GM18868 (cell line): Measurements from ENCODE around the gene EBPL.
"Not testable (repeated sequence)": the region's sequence is repeated elsewhere in the genome, so short reads cannot be mapped to it uniquely, and the experiment has no call there.

ENCODE experiments used
- ATAC-seq: cut with Tn5 transposase; IDR thresholded peaks from one replicate; pipeline ENCODE4 v1.9.1; 2021; ENCODE audit warnings: mild to moderate bottlenecking, moderate library complexity; ENCODE audit not compliant: unreplicated experiment

The EBPL gene

GRCh38 chr13:49690995-49691784 is at the start of gene EBPL:
Gene EBPL, minus strand, starts transcription at chr13:49691486. Its CDS starts 62 bp downstream, at chr13:49691424.
- ATAC-seq: peak; percentile 99

GRCh38 chr13:49740870-49741269 is 49.6 kb upstream of the EBPL start:
- no peak for ATAC-seq

- ATAC-seq: no peak
Measured at GRCh38 chr13:49739498-49740187, 48.4 kb upstream of the EBPL start.

- ATAC-seq: no peak
Measured at GRCh38 chr13:49733181-49733951, 42.1 kb upstream of the EBPL start.

- ATAC-seq: no peak
Measured at GRCh38 chr13:49731766-49732165, 40.5 kb upstream of the EBPL start.

GRCh38 chr13:49716615-49717014 is 25.3 kb upstream of the EBPL start:
- no peak for ATAC-seq

- ATAC-seq: no peak
Measured at GRCh38 chr13:49714757-49715156, 23.5 kb upstream of the EBPL start.

- no peak for ATAC-seq
Measured at GRCh38 chr13:49711218-49711863, 20.1 kb upstream of the EBPL start.

GRCh38 chr13:49704264-49704663 is 13.0 kb upstream of the EBPL start:
- not testable (repeated sequence) for ATAC-seq

- no peak for ATAC-seq
Measured at GRCh38 chr13:49701491-49701890, 10.2 kb upstream of the EBPL start.

GRCh38 chr13:49697468-49697867 is 6.2 kb upstream of the EBPL start:
- ATAC-seq: no peak

GRCh38 chr13:49694446-49694845 is 3.2 kb upstream of the EBPL start:
- no peak for ATAC-seq

- no peak for ATAC-seq
Measured at GRCh38 chr13:49693877-49694276, 2.6 kb upstream of the EBPL start.

GRCh38 chr13:49693191-49693733 is 2.0 kb upstream of the EBPL start:
- ATAC-seq: no peak

GRCh38 chr13:49690133-49690994 is 922 bp downstream of the EBPL start:
- peak; percentile 17 for ATAC-seq

- peak; percentile 63 for ATAC-seq
Measured at GRCh38 chr13:49683489-49683888, 7.8 kb downstream of the EBPL start.

GRCh38 chr13:49681842-49682435 is 9.3 kb downstream of the EBPL start:
- no peak for ATAC-seq

GRCh38 chr13:49679246-49679645 is 12.0 kb downstream of the EBPL start:
- ATAC-seq: no peak

- no peak for ATAC-seq
Measured at GRCh38 chr13:49678191-49678914, 12.9 kb downstream of the EBPL start.
